IPS-15b (cell line): Measurements from ENCODE around the gene TUBD1.

Source experiments
- H3K27me3 ChIP-seq: one replicate; pipeline ENCODE4 v1.6.1; 2013; ENCODE audit warnings: low read length; ENCODE audit not compliant: control insufficient read depth, insufficient read depth
- H3K36me3 ChIP-seq: one replicate; pipeline ENCODE4 v1.6.1; 2013; ENCODE audit warnings: low read length; ENCODE audit not compliant: control insufficient read depth, insufficient read depth
- H3K4me1 ChIP-seq: one replicate; pipeline ENCODE4 v1.6.1; 2013; ENCODE audit warnings: mild to moderate bottlenecking, low read length; ENCODE audit not compliant: control insufficient read depth, insufficient read depth
- H3K4me3 ChIP-seq: one replicate; pipeline ENCODE4 v1.5.1; 2013; ENCODE audit warnings: low read depth, low read length
- H3K9ac ChIP-seq: one replicate; pipeline ENCODE4 v1.6.1; 2013; ENCODE audit warnings: low read depth, mild to moderate bottlenecking, low read length
- H3K9me3 ChIP-seq: one replicate; pipeline ENCODE4 v1.6.1; 2013; ENCODE audit warnings: mild to moderate bottlenecking, low read length; ENCODE audit not compliant: control insufficient read depth, insufficient read depth

TUBD1 gene

DNA sequence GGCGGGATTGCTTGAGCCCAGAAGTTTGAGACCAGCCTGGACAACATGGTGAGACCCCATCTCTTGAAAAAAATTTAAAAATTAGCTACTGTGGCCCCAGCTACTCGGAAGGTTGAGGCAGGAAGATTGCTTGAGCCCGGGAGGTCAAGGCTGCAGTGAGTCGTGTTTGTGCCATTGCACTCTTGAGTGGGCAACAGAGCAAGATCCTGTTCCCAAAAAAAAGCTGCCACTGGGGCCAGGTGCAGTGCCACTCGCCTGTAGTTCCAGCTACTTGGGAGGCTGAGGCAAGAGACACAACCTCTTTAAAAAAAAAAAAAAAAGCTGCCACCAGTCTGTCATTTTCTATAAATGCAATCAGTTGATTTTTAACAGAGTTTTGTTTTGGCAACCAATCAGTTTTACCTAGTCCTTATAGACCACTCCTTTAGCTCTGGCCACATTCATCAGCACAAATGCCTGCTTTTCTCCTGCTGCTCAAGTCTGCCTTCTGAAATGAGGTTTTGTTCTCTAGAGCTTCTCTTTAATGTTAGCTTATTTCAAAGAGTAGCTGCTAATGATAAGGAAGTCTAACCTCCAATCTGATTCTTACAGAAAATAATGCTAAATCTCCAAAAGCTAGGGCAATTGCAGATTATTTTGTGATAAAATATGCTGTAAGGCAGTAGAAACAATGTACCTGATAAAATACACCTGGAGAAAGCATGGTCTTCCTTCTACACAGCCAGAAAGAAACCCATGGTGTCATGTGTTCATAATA is 64.8 kb downstream of the TUBD1 start:
- Histone ChIP-seq H3K27me3 (no peaks in the 10 kb centered on the region), H3K4me1 (peaks cover 18% of the 10 kb centered on the region), H3K9me3 (no peaks in the 10 kb centered on the region), H3K9ac (peak overlapping the region; percentile 16), H3K36me3 (no peaks in the 10 kb centered on the region), H3K4me3 (no peak overlapping the region)

DNA sequence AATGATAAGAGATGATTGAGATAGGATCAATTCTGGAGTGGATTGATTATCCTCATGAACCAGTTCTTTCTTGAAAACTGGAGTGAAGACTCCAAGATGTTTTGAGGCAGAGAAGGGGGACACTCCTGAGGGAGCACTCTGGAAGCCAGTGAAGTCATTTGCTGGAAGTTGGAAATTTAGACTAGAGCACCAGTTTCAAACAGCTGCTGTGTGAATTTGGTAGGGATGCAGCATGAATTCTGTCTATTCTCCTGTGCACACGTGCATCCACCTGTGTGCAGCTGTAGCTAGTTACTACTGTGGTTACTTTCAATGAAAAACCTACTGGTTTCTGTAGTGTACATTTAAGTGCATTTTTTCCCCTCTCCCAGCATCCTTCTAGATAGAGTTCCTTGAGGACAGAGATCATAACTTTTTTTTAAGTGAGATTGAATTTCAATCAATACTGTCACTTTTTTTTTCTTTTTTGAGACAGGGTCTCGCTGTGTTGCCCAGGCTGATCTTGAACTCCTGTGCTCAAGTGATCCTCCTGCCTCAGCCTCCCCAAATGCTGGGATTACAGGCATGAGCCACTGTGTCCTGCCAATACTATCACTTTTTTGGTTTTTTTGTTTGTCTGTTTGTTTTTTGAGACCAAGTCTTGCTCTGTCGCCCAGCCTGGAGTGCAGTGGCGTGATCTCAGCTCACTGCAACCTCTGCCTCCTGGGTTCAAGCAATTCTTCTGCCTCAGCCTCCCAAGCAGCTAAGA is 65.9 kb downstream of the TUBD1 start:
- Histone ChIP-seq H3K36me3 (no peaks in the 10 kb centered on the region), H3K9me3 (no peaks in the 10 kb centered on the region), H3K27me3 (no peaks in the 10 kb centered on the region), H3K9ac (no peak overlapping the region), H3K4me1 (peaks cover 18% of the 10 kb centered on the region), H3K4me3 (no peak overlapping the region)

DNA sequence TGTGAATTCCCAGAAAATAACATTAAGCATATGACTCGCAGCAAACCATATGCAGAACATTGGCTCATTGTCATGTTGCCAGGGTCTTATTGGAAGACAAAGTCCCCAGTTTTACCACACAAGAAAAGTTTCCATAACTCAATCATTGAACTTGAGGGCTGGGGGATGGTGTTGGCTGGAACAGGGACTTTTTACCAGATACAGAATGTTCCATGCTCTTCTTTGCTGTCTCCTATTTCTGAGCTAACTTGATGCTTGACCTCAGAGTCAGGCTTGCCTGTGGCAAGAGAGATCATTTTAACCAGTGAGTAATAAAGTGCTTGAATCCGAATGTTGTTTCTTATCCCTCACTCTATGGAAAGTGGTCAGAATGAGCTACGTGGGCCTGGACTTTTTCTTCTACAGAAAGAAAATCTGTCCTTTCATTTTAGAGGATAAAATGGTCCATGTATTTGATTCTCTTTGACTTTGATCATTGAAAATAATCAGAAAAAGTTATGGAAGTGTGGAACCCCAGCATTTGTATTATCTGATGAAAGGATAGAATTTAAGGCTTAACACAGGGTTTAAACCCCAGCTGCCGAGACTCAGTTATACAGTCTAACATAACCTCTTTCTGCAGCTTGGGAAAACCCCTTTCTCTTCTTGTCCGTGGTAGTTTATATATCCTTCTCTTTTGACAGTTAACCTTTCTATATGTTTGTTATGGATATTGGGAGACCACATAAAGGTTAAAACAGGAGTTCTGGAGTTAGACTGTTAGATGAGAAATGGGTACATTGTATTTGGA is 67.0 kb downstream of the TUBD1 start:
- no peaks in the 10 kb centered on the region for H3K27me3 ChIP-seq
- no peak overlapping the region for H3K9ac ChIP-seq
- no peaks in the 10 kb centered on the region for H3K9me3 ChIP-seq
- peak overlapping the region; percentile 4 for H3K4me3 ChIP-seq
- H3K36me3 ChIP-seq: no peaks in the 10 kb centered on the region
- H3K4me1 ChIP-seq: peaks cover 18% of the 10 kb centered on the region

DNA sequence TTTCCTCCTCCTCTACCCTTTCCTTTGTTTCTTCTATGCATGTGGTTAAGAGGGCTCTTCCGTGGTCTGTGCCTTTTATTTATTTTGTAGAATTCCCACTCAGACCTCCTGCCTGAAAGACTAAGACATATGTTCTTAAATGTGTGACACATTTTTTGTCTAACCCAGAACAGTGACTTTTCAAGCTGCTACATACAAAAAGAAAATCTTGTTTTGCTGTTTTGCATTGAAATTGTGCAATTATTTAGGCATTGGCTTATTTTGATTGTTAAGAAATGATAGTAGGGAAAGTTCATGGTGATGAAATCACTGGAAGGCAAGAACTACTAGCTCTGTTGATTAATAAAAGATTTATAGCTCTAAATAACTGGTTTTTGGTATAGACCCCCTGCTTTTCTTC is 76.8 kb downstream of the TUBD1 start:
- Histone ChIP-seq H3K27me3 (no peaks in the 10 kb centered on the region), H3K4me1 (no peaks in the 10 kb centered on the region), H3K9me3 (no peaks in the 10 kb centered on the region), H3K9ac (no peak overlapping the region), H3K4me3 (no peak overlapping the region), H3K36me3 (no peaks in the 10 kb centered on the region)

DNA sequence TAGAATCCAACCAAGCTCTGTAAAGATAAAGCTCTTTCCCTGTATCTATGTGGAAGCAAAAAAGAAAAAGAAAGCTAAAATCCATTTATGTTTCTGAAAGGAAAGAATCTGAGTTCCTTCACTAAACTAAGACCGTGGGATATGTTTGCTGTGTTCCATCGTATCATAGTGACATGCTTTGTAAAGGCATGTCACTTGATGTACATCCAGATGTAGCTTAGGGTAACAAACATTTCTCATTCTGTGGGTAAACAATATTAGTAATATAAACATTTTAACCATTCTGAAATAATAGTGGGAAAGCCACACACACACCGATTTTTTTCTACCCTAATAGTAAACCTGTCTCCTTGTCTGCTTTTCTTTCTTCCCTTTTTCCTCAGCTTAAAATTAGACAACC is 78.1 kb downstream of the TUBD1 start:
- H3K4me1 ChIP-seq: no peaks in the 10 kb centered on the region
- no peak overlapping the region for H3K4me3 ChIP-seq
- no peaks in the 10 kb centered on the region for H3K9me3 ChIP-seq
- H3K36me3 ChIP-seq: no peaks in the 10 kb centered on the region
- no peaks in the 10 kb centered on the region for H3K27me3 ChIP-seq
- no peak overlapping the region for H3K9ac ChIP-seq

DNA sequence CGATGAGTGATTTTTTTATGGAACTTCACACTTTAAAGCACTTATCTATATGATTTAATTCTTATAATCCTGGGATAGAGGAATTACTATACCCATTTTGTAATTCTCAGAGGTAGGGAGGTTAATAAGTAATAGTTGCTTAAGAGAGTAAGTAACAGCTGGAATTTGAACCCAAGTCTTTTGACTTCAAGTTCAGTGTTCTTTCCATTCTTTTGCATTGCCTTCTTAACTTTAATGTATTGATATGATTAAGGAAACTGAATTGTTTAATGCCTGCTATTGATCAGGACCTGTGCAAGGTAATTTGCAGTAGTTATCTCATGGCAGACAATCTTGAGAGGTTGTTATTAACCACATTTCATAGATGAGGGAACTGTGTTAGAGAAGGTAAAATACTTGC is 78.5 kb downstream of the TUBD1 start:
- no peaks in the 10 kb centered on the region for H3K36me3 ChIP-seq
- no peaks in the 10 kb centered on the region for H3K9me3 ChIP-seq
- no peaks in the 10 kb centered on the region for H3K27me3 ChIP-seq
- H3K4me1 ChIP-seq: no peaks in the 10 kb centered on the region
- H3K9ac ChIP-seq: no peak overlapping the region
- no peak overlapping the region for H3K4me3 ChIP-seq

DNA sequence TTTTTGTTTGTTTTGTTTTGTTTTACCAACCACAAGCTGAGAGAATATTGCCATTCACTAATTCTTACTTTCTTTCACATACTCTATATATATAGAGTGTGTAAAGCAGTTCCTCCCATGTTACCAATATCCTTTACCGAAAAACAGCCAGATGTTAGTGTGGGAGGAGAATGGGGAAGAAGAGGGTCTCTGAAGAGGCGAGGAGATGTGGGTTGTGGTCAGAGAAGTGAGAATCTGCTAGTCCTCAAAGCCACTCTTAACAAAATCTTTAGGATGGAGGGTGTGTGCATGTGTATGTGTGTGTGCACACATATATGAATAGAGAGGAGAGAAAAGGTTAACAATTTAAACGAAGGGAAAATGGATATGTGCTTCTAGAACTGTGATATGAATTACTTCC is 80.6 kb downstream of the TUBD1 start:
- no peaks in the 10 kb centered on the region for H3K9me3 ChIP-seq
- H3K27me3 ChIP-seq: no peaks in the 10 kb centered on the region
- H3K4me1 ChIP-seq: no peaks in the 10 kb centered on the region
- H3K9ac ChIP-seq: no peak overlapping the region
- H3K4me3 ChIP-seq: no peak overlapping the region
- no peaks in the 10 kb centered on the region for H3K36me3 ChIP-seq

DNA sequence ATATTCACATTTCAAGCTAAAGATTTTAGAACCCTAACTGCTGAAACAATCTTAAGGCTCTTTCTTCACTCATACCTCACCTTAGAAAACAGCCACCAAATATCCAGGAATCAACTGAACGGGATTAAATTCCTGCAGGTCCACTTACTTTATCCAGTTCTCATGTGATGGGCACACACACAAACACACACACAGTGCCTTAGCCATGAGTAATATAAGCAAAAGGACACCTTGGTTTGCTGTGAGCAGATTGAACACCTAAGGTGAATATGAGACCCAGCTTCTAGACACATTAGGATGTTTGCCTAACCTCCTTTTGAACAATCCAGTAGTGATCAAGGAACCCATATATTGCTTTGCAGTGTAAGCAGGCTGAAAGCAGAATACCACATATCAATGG is 81.5 kb downstream of the TUBD1 start:
- Histone ChIP-seq H3K4me3 (no peak overlapping the region), H3K27me3 (no peaks in the 10 kb centered on the region), H3K4me1 (no peaks in the 10 kb centered on the region), H3K9me3 (no peaks in the 10 kb centered on the region), H3K9ac (no peak overlapping the region), H3K36me3 (no peaks in the 10 kb centered on the region)

DNA sequence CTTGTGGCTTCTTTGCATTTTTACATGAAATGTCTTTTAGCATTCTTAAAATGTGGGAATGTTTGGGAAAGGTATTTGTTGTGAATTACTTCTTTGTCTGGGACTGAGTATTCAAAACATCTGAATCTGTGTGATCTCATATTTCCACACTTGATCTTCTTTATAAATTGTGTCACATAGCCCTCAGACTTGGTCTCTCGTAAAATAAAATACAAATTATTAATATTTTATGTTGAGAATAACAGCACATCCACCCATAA is 81.9 kb downstream of the TUBD1 start:
- H3K9ac ChIP-seq: no peak overlapping the region
- H3K4me1 ChIP-seq: no peaks in the 10 kb centered on the region
- H3K36me3 ChIP-seq: no peaks in the 10 kb centered on the region
- no peaks in the 10 kb centered on the region for H3K27me3 ChIP-seq
- no peak overlapping the region for H3K4me3 ChIP-seq
- no peaks in the 10 kb centered on the region for H3K9me3 ChIP-seq
